ENCODE measurements around the gene CDC20. TPM values are rescaled to one million over a fixed set of nuclear protein-coding genes. Genes with fewer than 3 reads are reported as not detected.

The CDC20 gene
- total RNA-seq, 5 donors from 2014 or later (not counting 1 experiment from before 2014, with no cell fraction given), result 0.88 to 2.8 (median 1.9) TPM

DNA sequence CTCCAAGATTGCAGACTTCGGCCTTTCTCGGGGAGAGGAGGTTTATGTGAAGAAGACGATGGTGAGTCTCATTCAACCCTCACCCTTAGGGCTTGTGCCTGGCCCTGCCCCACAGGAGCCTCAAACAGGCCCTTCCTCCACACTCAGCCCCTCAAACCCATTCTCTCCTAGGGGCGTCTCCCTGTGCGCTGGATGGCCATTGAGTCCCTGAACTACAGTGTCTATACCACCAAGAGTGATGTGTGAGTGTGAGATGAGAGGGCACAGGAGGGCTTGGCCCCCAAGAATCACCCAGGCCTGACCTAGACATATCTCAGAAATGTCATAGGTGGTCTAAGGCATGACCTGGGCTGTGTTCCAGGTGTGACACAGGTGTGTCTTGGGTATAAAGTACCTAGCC is 39.5 kb upstream of the CDC20 start:
- H3K27me3 ChIP-seq (replicated peaks in 1 of 2; ENCODE audit: control insufficient read depth in 2 of 2, extremely low read depth in 1 of 2, insufficient read depth in 2 of 2, low read length in 1 of 2), result peaks cover 0 to 3% of the 10 kb centered on the region in 2 experiments
- H3K27ac ChIP-seq (ENCODE audit: low read length), result no peak overlapping the region
- 100% methylated on average over 1 of the region's 5 CpGs for WGBS (ENCODE audit: insufficient coverage)
- H3K36me3 ChIP-seq (ENCODE audit: control insufficient read depth in 2 of 2, extremely low read depth in 1 of 2, insufficient read depth in 1 of 2, low read length in 1 of 2), result no peaks in the 10 kb centered on the region
- H3K4me3 Mint-ChIP-seq, result no peak overlapping the region
- no peaks in the 10 kb centered on the region for H3K4me1 ChIP-seq (ENCODE audit: control insufficient read depth in 1 of 2, extremely low read depth in 1 of 2, insufficient read depth in 2 of 2, low read length in 2 of 2)
- peaks cover 0 to 4% (median 0%) of the 10 kb centered on the region in 3 donors for H3K4me1 Mint-ChIP-seq
- no peak overlapping the region for H3K27ac Mint-ChIP-seq
- ChIA-PET POLR2A (no interaction called here), CTCF (no interaction called here)
- H3K36me3 Mint-ChIP-seq, result peaks cover 3% of the 10 kb centered on the region
- peaks cover 1 to 3% (median 2%) of the 10 kb centered on the region in 3 donors for H3K9me3 Mint-ChIP-seq
- no peak overlapping the region for H3K4me3 ChIP-seq (ENCODE audit: control insufficient read depth in 1 of 2, extremely low read depth in 1 of 2, low read length in 1 of 2)
- ATAC-seq (replicated peaks in 1 of 4), result no peak
- DNase-seq, result no peak
- no peaks in the 10 kb centered on the region for H3K9me3 ChIP-seq
- no peaks in the 10 kb centered on the region for H3K27me3 Mint-ChIP-seq

DNA sequence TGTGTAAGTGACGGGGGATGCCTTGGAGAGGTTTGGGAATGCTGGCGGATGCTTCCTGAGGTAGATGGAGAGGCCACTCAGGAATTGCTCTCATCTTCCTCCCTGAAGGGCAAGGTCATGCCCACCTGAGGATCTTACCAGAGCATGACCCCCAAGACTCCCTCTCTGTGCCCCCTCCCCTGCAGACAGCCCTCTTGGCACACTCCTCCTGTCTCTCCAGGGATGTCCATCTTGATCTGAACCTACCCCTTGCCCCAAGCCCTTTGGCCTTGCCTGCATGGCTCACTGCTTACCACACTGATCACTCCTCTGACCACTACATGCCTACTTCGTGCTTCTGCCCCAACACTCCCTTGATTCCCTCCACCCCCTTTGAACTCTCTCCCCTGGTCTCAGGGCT is 39.0 kb upstream of the CDC20 start:
- no peaks in the 10 kb centered on the region for H3K9me3 ChIP-seq
- H3K36me3 ChIP-seq (ENCODE audit: control insufficient read depth in 2 of 2, extremely low read depth in 1 of 2, insufficient read depth in 1 of 2, low read length in 1 of 2), result no peaks in the 10 kb centered on the region
- H3K27ac ChIP-seq (ENCODE audit: low read length), result no peak overlapping the region
- DNase-seq (no peak), ATAC-seq (replicated peaks in 1 of 4) (no peak)
- ChIA-PET CTCF (no interaction called here), POLR2A (no interaction called here)
- Mint-ChIP-seq H3K4me3 (no peak overlapping the region), H3K9me3 (peaks cover 6 to 7% (median 7%) of the 10 kb centered on the region in 3 donors), H3K27me3 (no peaks in the 10 kb centered on the region), H3K36me3 (peaks cover 3% of the 10 kb centered on the region), H3K27ac (no peak overlapping the region), H3K4me1 (peaks cover 0 to 9% (median 0%) of the 10 kb centered on the region in 3 donors)
- no peak overlapping the region for H3K4me3 ChIP-seq (ENCODE audit: control insufficient read depth in 1 of 2, extremely low read depth in 1 of 2, low read length in 1 of 2)
- WGBS (ENCODE audit: insufficient coverage), result no CpG with 5 or more reads among the region's 3 CpGs
- H3K27me3 ChIP-seq (replicated peaks in 1 of 2; ENCODE audit: control insufficient read depth in 2 of 2, extremely low read depth in 1 of 2, insufficient read depth in 2 of 2, low read length in 1 of 2), result peaks cover 0 to 3% of the 10 kb centered on the region in 2 experiments
- no peaks in the 10 kb centered on the region for H3K4me1 ChIP-seq (ENCODE audit: control insufficient read depth in 1 of 2, extremely low read depth in 1 of 2, insufficient read depth in 2 of 2, low read length in 2 of 2)

DNA sequence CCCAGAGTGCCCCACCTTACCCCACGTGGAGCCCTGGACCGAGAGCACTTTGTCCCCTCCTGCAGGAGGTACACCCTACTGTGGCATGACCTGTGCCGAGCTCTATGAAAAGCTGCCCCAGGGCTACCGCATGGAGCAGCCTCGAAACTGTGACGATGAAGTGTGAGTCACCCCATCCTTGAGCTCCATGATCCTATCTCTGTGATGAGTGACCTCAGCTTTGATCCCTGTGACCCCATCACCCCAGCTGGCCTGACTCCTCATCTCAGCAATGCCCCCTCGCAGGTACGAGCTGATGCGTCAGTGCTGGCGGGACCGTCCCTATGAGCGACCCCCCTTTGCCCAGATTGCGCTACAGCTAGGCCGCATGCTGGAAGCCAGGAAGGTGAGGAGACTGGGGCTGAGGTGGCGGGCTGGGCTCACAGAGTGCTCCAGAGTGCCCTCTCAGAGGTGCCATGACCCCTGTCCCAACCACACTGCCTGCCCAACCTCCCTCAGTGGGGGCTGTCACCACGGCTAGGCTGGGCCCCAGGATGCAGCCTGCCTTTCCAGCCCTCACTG is 37.4 kb upstream of the CDC20 start:
- ATAC-seq (replicated peaks in 1 of 4) (no peak), DNase-seq (no peak)
- H3K36me3 Mint-ChIP-seq, result peaks cover 9% of the 10 kb centered on the region
- H3K27me3 Mint-ChIP-seq, result no peaks in the 10 kb centered on the region
- no peak overlapping the region for H3K4me3 Mint-ChIP-seq
- Histone ChIP-seq H3K9me3 (peaks cover 2% of the 10 kb centered on the region), H3K36me3 (ENCODE audit: control insufficient read depth in 2 of 2, extremely low read depth in 1 of 2, insufficient read depth in 1 of 2, low read length in 1 of 2) (no peaks in the 10 kb centered on the region), H3K27me3 (replicated peaks in 1 of 2; ENCODE audit: control insufficient read depth in 2 of 2, extremely low read depth in 1 of 2, insufficient read depth in 2 of 2, low read length in 1 of 2) (peaks cover 0 to 3% of the 10 kb centered on the region in 2 experiments), H3K4me3 (ENCODE audit: control insufficient read depth in 1 of 2, extremely low read depth in 1 of 2, low read length in 1 of 2) (no peak overlapping the region), H3K27ac (ENCODE audit: low read length) (no peak overlapping the region), H3K4me1 (ENCODE audit: control insufficient read depth in 1 of 2, extremely low read depth in 1 of 2, insufficient read depth in 2 of 2, low read length in 2 of 2) (no peaks in the 10 kb centered on the region)
- 90% methylated on average over 15 of the region's 16 CpGs for WGBS (ENCODE audit: insufficient coverage)
- POLR2A ChIA-PET, result no interaction called here
- peaks cover 0 to 12% (median 0%) of the 10 kb centered on the region in 3 donors for H3K4me1 Mint-ChIP-seq
- peaks cover 10 to 18% (median 10%) of the 10 kb centered on the region in 3 donors for H3K9me3 Mint-ChIP-seq
- CTCF ChIA-PET, result interaction anchor here (0.6 to 1.2 kb wide), 2 partner anchors 91 to 93 kb away, joined by 3 read pairs; no protein-coding TSS in a partner anchor
- no peak overlapping the region for H3K27ac Mint-ChIP-seq

DNA sequence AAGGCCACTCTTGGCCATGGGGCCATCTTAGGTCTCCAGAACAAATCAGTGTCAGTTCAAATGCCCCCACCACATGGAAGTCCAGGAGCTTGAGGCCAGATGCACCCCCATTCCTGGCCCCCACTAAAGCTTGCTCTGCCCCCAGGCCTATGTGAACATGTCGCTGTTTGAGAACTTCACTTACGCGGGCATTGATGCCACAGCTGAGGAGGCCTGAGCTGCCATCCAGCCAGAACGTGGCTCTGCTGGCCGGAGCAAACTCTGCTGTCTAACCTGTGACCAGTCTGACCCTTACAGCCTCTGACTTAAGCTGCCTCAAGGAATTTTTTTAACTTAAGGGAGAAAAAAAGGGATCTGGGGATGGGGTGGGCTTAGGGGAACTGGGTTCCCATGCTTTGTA is 36.3 kb upstream of the CDC20 start:
- H3K36me3 ChIP-seq (ENCODE audit: control insufficient read depth in 2 of 2, extremely low read depth in 1 of 2, insufficient read depth in 1 of 2, low read length in 1 of 2), result no peaks in the 10 kb centered on the region
- no peaks in the 10 kb centered on the region for H3K27me3 ChIP-seq (replicated peaks in 1 of 2; ENCODE audit: control insufficient read depth in 2 of 2, extremely low read depth in 1 of 2, insufficient read depth in 2 of 2, low read length in 1 of 2)
- Mint-ChIP-seq H3K27ac (no peak overlapping the region), H3K9me3 (peaks cover 10 to 19% (median 10%) of the 10 kb centered on the region in 3 donors), H3K4me3 (no peak overlapping the region), H3K27me3 (no peaks in the 10 kb centered on the region), H3K4me1 (peaks cover 7 to 21% (median 8%) of the 10 kb centered on the region in 3 donors), H3K36me3 (peaks cover 9% of the 10 kb centered on the region)
- peaks cover 0 to 4% of the 10 kb centered on the region in 2 experiments for H3K4me1 ChIP-seq (ENCODE audit: control insufficient read depth in 1 of 2, extremely low read depth in 1 of 2, insufficient read depth in 2 of 2, low read length in 2 of 2)
- no peak overlapping the region for H3K27ac ChIP-seq (ENCODE audit: low read length)
- ATAC-seq (replicated peaks in 1 of 4), result no peak
- CTCF ChIA-PET, result interaction anchor here in 1 of 2 donors (0.6 kb wide), 1 partner anchor 36 kb away, joined by 4 read pairs; the partner anchor contains the start of gene CDC20
- no peak overlapping the region for H3K4me3 ChIP-seq (ENCODE audit: control insufficient read depth in 1 of 2, extremely low read depth in 1 of 2, low read length in 1 of 2)
- peaks cover 2% of the 10 kb centered on the region for H3K9me3 ChIP-seq
- WGBS (ENCODE audit: insufficient coverage), result 81% methylated on average over 5 of the region's 5 CpGs
- POLR2A ChIA-PET, result no interaction called here
- DNase-seq, result no peak

DNA sequence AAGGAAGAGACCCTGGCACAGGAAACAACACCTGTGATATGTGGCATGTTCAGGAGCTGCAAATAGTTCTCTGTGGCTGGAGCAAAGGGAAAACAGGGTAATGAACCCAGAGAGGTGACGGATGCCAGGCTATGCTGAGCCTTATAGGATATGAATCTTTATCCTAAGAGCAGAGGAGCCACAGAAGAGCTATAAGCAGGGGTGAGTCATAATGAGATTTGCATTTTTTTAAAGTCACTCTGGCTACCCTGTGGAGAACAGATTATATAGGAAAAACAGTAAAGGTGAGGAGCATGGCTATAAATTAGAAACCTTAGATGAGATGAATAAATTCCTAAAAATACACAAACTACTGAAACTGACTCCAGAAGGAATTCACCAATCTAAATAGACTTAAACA is 34.0 kb upstream of the CDC20 start:
- ChIA-PET POLR2A (no interaction called here), CTCF (no interaction called here)
- Histone ChIP-seq H3K4me1 (ENCODE audit: control insufficient read depth in 1 of 2, extremely low read depth in 1 of 2, insufficient read depth in 2 of 2, low read length in 2 of 2) (peaks cover 0 to 4% of the 10 kb centered on the region in 2 experiments), H3K9me3 (peaks cover 2% of the 10 kb centered on the region), H3K36me3 (ENCODE audit: control insufficient read depth in 2 of 2, extremely low read depth in 1 of 2, insufficient read depth in 1 of 2, low read length in 1 of 2) (no peaks in the 10 kb centered on the region), H3K4me3 (ENCODE audit: control insufficient read depth in 1 of 2, extremely low read depth in 1 of 2, low read length in 1 of 2) (no peak overlapping the region), H3K27me3 (replicated peaks in 1 of 2; ENCODE audit: control insufficient read depth in 2 of 2, extremely low read depth in 1 of 2, insufficient read depth in 2 of 2, low read length in 1 of 2) (no peaks in the 10 kb centered on the region), H3K27ac (ENCODE audit: low read length) (no peak overlapping the region)
- H3K36me3 Mint-ChIP-seq, result peaks cover 9% of the 10 kb centered on the region
- no peak for DNase-seq
- H3K4me1 Mint-ChIP-seq, result peaks cover 11 to 26% (median 14%) of the 10 kb centered on the region in 3 donors
- H3K4me3 Mint-ChIP-seq, result no peak overlapping the region
- H3K27ac Mint-ChIP-seq, result no peak overlapping the region
- no peaks in the 10 kb centered on the region for H3K27me3 Mint-ChIP-seq
- H3K9me3 Mint-ChIP-seq, result peaks cover 10 to 28% (median 14%) of the 10 kb centered on the region in 3 donors
- no peak for ATAC-seq (replicated peaks in 1 of 4)
- 80% methylated on average over 1 of the region's 1 CpG for WGBS (ENCODE audit: insufficient coverage)

DNA sequence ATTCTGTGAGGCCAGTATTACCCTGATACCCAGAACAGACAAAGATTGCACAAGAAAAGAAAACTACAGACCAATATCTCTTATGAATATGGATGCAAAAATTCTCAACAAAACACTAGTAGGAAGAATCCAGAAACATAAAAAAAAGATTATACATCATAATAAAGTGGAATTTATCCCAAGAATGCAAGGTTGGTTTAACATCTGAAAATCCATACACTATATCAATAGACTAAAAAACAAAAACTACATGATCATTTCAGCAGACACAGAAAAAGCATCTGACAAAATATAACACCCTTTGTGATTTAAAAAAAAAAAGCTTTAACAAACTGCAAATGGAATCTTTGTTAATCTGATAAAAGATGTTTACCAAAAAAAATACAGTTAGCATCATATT is 33.4 kb upstream of the CDC20 start:
- ChIA-PET CTCF (no interaction called here), POLR2A (no interaction called here)
- Histone ChIP-seq H3K4me1 (ENCODE audit: control insufficient read depth in 1 of 2, extremely low read depth in 1 of 2, insufficient read depth in 2 of 2, low read length in 2 of 2) (peaks cover 4 to 5% of the 10 kb centered on the region in 2 experiments), H3K27ac (ENCODE audit: low read length) (no peak overlapping the region), H3K4me3 (ENCODE audit: control insufficient read depth in 1 of 2, extremely low read depth in 1 of 2, low read length in 1 of 2) (no peak overlapping the region), H3K9me3 (peaks cover 2% of the 10 kb centered on the region), H3K27me3 (replicated peaks in 1 of 2; ENCODE audit: control insufficient read depth in 2 of 2, extremely low read depth in 1 of 2, insufficient read depth in 2 of 2, low read length in 1 of 2) (no peaks in the 10 kb centered on the region), H3K36me3 (ENCODE audit: control insufficient read depth in 2 of 2, extremely low read depth in 1 of 2, insufficient read depth in 1 of 2, low read length in 1 of 2) (no peaks in the 10 kb centered on the region)
- no peak for ATAC-seq (replicated peaks in 1 of 4)
- Mint-ChIP-seq H3K27ac (no peak overlapping the region), H3K4me3 (no peak overlapping the region), H3K9me3 (peaks cover 10 to 28% (median 14%) of the 10 kb centered on the region in 3 donors), H3K4me1 (peaks cover 15 to 31% (median 18%) of the 10 kb centered on the region in 3 donors), H3K36me3 (peaks cover 9% of the 10 kb centered on the region), H3K27me3 (no peaks in the 10 kb centered on the region)
- DNase-seq, result no peak
